Measurements from ENCODE around the gene UQCR11.

DNA sequence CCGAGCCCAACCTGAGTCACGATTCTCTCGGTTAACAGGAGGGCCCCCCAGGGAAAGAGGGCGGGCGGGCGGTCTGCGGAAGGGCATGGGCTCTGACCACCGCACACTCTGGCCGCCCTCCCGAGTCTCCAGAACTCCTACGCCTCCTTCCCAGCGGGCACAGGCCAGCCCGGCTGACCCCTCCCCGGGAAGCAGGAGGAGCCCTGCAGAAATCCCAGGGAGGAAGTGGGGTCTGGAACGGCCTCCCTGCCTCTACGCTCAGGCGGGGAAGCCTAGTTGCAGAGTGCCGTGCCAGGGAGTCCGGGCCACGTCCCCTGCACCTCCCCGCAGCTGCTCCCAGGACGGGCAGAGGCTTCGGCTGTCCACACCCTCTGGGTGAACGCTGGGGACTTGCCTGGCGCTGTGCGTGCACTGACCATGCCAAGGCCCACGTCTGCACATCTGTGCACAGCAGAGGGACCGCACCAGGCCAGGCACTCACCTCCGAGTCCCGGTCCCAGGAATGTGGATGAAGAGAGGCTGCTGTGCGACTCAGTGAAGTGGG lies 26.4 kb upstream of the UQCR11 start:
- TF ChIP-seq, protein P1, sequence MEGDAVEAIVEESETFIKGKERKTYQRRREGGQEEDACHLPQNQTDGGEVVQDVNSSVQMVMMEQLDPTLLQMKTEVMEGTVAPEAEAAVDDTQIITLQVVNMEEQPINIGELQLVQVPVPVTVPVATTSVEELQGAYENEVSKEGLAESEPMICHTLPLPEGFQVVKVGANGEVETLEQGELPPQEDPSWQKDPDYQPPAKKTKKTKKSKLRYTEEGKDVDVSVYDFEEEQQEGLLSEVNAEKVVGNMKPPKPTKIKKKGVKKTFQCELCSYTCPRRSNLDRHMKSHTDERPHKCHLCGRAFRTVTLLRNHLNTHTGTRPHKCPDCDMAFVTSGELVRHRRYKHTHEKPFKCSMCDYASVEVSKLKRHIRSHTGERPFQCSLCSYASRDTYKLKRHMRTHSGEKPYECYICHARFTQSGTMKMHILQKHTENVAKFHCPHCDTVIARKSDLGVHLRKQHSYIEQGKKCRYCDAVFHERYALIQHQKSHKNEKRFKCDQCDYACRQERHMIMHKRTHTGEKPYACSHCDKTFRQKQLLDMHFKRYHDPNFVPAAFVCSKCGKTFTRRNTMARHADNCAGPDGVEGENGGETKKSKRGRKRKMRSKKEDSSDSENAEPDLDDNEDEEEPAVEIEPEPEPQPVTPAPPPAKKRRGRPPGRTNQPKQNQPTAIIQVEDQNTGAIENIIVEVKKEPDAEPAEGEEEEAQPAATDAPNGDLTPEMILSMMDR (IDR thresholded peaks at IDR 0.05), result no peak
- no peak for TF ChIP-seq POLR2A (IDR thresholded peaks at IDR 0.05)

Data from testis (tissue), 2 donors.